Activated CD4-positive, CD25-positive, alpha-beta regulatory T cell treated with anti-CD3 and anti-CD28 coated beads, Interleukin-2, amount 50 U/mL, for 72 hours (primary cell): Measurements from ENCODE around the gene PMM2.

Source experiments
- DNase-seq: peaks from one replicate; pipeline ENCODE4 v3.0.0; 2021

PMM2 gene

DNA sequence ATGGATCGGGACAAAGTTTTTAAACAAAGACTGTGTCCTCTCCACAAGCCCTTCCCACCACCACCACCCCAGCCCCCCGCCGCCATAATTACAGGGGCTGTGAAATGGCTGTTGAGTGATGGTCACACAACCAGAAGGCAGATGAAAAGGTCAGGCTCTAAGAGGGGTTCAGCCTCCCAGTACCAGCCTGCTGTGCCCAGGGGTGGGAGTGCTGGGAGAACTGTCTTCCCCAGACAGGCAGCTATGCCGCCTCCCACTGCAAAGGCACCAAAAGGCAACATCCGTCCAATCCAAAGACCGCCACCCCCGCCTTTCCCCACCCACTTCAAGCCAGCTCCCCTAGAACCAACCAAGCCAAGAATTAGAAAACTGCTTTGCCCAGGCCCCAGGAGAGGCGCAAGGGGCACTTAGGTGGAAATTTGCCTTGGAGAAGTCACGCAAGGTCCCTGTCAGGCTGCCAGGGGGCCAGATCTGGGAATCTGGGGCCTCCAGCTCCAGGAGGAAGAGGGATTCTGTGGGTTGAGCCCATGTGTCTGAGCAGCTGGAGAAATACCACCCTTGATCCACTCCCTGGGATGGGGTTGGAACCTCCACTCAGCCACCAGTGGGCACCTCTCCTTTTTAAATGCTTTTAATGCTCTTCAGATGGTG, 56.8 kb downstream of the PMM2 start:
- DNase-seq, result no peak

DNA sequence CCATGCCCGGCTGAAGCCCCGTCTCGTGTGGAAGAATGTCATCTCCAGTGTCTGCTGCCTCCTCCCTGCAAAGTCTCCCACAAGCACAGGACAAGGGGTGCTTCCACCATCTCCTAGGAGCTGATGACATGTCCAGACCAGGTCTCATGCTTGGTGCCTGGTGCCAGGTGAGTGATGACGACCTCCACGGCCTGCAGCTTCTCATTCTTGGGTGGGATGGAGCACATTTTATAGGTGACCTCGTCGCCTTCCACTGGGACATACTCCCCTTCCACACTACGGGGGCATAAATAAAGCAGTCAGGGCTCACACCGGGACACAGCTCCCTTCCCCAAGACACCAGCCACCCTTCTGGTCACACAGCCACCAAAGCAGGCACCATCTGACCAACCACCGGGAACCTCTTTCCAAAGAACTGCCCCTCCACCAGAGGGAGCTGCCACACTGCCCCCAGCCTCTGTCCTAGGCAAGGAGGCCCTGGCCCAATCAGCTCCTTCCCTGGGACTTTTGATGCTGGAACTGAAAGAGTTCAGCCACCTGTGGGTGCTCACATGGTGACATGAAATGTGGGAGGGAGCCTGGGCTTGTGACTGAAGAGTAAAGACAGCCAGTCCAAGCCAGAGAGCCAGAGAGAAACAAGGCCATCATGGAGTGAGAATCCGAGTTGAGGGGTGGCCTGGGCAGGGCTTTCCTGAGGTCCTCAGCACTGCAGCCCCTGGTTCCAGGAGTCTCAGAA, 57.6 kb downstream of the PMM2 start:
- no peak for DNase-seq

- no peak for DNase-seq
These were observed 58.3 kb downstream of the PMM2 start for GRCh38 chr16:8855972-8856371.

DNA sequence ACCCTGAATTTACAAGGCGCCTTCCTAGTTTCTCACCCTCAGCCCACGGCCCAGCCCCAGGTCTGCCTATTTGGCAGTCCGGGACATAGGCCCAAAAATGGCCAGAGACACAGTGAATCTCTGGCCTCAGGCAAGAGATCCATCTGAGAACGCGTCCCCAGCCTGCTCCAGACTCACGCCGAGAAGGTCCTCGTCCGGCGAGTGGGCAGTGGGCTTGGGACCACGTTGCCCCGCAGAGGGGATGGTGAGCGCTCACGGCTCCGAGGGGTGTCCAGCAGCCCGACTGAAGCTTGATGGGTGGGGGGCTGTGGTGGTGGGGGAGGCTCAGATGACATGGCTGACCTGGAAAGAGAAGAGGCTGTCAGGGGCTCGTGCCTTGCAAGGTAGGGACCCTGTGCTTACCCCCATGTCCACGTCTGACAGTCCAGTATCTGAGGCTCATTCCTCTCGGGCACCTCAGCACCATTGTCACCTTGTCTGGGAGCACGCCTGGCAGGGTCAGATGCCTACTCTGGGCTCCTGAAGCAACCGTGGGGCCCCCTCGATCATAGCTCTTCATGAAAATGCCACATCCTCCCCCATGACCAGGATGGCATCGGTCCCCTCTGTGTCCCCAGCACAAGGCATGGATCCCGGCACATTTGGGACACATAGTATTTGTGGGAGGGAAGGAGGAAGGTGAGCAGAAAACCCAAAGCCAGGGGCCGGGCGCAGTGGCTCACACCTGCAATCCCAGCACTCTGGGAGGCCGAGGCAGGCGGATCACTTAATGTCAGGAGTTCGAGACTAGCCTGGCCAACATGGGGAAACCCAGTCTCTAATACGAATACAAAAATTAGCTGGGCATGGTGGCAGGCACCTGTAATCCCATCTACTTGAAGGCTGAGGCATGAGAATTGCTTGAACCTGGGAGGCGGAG, 61.6 kb downstream of the PMM2 start:
- DNase-seq, result no peak

DNA sequence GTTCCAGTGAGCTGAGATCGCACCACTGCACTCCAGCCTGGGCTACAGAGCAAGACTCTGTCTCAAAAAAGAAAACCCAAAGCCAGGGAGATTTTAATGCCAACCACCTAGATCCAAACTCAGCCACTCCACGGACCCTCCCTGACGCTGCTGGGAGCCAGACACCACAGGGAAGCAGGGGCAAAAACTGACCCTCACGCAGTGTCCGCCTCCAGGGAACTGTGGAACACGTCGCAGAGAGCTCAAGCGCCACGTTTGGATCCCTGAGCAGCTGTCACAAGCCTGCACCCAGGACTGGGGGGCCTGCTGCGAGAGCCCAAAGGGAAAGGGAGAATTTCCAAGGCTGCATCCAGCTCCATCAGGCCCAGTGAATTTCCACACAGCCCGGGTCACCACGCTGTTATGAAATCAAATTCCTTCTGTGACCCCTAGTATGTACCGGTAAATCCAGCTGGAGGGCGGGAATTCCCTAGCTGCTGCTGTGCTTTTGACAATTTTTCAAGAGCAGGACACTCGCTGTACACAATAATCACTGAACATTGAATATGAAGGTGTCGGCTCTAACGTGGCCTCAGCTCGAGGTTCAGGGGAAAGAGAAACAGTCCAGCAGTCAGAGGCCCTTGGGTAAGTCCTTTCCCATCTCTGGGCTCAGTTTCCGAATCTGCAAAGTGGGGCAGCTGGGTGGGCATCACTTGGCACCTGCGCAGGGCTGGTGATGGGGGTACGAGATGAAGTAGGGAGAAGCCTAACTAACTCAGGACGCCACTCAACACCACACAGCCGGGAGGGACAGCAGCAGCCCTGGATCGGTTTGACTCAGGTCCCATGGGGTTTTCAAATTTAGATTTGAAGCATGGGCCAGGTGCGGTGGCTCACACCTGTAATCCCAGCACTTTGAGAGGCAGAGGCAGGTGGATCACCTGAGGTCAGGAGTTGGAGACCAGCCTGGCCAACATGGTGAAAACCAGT, 62.6 kb downstream of the PMM2 start:
- DNase-seq, result no peak

DNA sequence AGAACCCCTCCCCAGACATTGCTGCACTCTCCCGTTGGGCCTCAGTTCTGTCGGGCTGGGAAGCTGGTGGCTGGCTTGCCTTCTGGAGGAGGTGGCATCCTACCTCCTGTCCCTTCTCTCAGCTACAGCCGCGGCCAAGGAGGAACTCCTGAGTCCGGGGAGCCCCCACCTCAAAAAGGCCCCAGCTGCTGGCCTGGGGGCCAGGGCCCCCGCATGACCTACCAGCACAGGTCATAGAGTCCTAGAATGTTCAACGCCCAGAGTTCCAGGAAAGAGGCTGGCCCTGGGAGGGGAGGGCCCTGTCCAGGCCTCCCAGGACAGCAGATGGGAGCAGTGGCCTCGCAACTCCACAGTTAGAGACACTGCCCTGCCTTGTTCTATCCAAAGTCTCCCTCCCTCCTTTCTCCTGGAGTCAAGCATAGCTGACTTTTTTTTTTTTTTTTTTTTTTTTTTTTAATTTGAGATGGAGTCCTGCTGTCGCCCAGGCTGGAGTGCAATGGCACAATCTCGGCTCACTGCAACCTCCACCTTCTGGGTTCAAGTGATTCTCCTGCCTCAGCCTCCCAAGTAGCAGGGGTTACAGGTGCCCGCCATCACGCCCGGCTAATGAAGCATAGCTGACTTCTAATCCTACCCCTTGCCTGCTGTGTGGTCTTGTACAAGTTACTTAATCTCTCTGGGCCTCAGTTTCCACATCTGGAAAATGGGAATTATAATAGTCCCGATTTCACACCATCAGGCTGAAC, 64.1 kb downstream of the PMM2 start:
- no peak for DNase-seq

- DNase-seq, result no peak
These were observed 64.9 kb downstream of the PMM2 start for GRCh38 chr16:8862309-8863130.

DNA sequence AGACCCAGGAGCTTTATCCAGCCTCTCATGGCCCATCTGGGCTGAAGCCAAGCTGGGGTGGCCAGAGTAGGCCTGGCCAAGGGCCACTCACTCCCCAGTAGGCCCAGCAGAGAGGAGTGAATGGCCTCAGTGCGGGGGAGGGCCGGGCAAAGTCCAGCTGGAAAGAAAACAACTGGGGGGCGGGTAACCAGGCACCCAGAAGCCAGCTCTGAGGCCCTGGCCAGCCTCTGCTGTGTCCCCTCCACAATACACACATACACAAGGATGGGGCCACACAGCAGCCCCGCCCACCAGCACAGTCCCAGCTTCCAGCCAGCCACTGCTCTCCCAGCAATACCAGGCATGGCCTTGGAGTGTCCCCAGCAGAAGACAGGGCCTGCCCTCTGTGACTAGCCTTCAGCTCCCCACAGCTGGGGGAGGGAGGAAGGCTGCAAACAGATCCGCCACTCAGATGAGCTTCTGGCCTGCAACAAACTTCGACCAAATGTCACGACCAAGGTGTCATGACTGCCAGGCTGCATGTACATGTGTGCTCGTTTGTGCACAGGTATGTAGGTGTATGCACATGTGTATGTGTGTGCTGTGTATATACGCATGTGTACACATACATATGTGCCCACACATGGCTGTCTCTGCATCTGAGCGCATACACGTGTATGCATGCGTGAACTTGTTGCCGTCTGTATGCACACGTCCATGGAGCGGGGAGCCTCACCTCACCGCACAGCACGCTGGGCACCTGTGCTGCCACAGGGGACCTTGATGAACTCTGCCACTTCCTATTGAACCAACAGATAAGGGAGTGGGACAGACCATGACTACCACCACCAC, 66.2 kb downstream of the PMM2 start:
- DNase-seq, result no peak

- DNase-seq, result no peak
These were observed 67.0 kb downstream of the PMM2 start for GRCh38 chr16:8864480-8865110.

GRCh38 chr16:8865145-8865882, 67.7 kb downstream of the PMM2 start:
- DNase-seq, result no peak

- no peak for DNase-seq
These were observed 68.7 kb downstream of the PMM2 start for GRCh38 chr16:8866118-8866883.

DNA sequence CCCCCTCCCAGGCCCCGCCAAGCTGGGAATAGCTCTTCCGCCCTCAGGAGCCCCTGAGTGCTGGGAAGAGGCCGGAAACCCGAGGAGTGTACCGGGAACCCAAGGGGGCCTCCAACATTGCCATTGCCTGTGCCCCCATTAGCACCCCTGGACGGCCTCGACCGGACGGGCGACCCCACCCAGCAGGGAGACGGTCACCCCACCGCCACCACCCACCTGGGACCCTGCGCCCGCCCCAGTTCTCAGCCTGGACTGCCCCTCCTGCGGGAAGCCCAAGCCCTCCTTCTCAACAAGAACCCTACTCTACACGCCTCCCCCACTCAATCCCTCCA, 69.2 kb downstream of the PMM2 start:
- DNase-seq, result no peak

GRCh38 chr16:8867216-8867931, 69.7 kb downstream of the PMM2 start:
- no peak for DNase-seq

DNA sequence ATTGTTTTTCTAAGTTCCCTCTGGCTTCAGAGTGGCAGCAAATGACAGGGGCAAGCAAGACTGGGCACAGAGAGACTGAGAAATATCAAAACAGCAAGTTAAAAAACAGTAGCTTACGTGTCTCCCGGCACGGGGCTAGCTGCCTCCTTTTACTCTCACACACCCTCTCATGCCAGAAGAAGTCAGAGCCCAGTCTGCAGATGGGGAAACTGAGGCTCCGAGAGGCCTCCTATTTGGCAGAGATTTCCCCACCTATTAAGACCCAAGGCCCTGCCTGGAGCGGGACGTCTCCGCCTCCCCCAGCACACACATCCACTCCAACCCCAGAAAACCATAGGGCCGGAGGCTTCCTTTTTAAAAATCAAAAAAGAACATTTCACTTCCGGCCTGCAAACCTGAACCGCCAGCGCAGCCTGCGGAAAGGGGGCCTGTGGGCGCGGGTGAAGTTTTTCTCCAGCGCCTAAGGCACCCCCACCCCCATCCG, 70.3 kb downstream of the PMM2 start:
- no peak for DNase-seq

- DNase-seq, result peak; percentile 78
These were observed 71.0 kb downstream of the PMM2 start, which contains the start of gene CARHSP1 for GRCh38 chr16:8868416-8869211. Gene CARHSP1, minus strand, starts transcription at chr16:8869006. Its CDS starts 9,678 bp downstream, at chr16:8859328.
